HL-60 (cell line): ENCODE measurements around the gene SZT2.

Experiments
- CTCF ChIP-seq: IDR thresholded peaks from one replicate; pipeline ENCODE4 v1.5.1; 2011; ENCODE audit warnings: low read length, control low read depth, inconsistent platforms; ENCODE audit not compliant: insufficient read depth
- GABPA ChIP-seq: IDR thresholded peaks from 2 replicates; pipeline ENCODE4 v1.6.1; 2012; ENCODE audit warnings: low read depth
- POLR2AphosphoS5 ChIP-seq: IDR thresholded peaks from 2 replicates; pipeline ENCODE4 v1.6.1; 2012; ENCODE audit warnings: low read depth
- REST ChIP-seq: IDR thresholded peaks from 2 replicates; pipeline ENCODE4 v1.6.1; 2012; ENCODE audit warnings: low read depth; ENCODE audit not compliant: insufficient replicate concordance
- SPI1 ChIP-seq: IDR thresholded peaks from 2 replicates; pipeline ENCODE4 v1.6.1; 2012; ENCODE audit warnings: low read depth, mild to moderate bottlenecking, borderline replicate concordance

GRCh38 chr1:43441894-43442637 is 52.4 kb downstream of the SZT2 start:
- no peak for TF ChIP-seq CTCF
- TF ChIP-seq GABPA: no peak
- no peak for TF ChIP-seq POLR2AphosphoS5
- no peak for TF ChIP-seq REST
- TF ChIP-seq SPI1: no peak
